OCI-LY3 (cell line): ENCODE measurements around the gene TPK1.
A peak's percentile ranks its signal among the peaks of the same experiment; 100 is the strongest.

Experiments used
- H2AFZ ChIP-seq: fragments of 200-600, 300-600 bp; shearing (Covaris generic); 2 replicates; pipeline ENCODE4 v1.6.0; 2014; ENCODE audit warnings: antibody characterized with exemption, low read depth, low read length
- H3K27ac ChIP-seq: fragments of 200-600, 300-600 bp; sonication (generic); 2 replicates; pipeline ENCODE4 v1.5.1; 2014; ENCODE audit warnings: mild to moderate bottlenecking, low read length, moderate library complexity, mixed read lengths
- H3K27me3 ChIP-seq: fragments of 200-600, 300-600 bp; sonication (generic); 2 replicates; pipeline ENCODE4 v1.6.1; 2014; ENCODE audit warnings: low read depth, low read length, mixed read lengths
- H3K36me3 ChIP-seq: fragments of 200-600, 300-600 bp; sonication (generic); replicated peaks from 2 replicates; pipeline ENCODE3; 2014; ENCODE audit warnings: low read depth, low read length, mixed read lengths
- H3K4me1 ChIP-seq: fragments of 300-600, 200-600 bp; sonication (generic); 2 replicates; pipeline ENCODE4 v1.6.1; 2014; ENCODE audit warnings: low read length, mixed read lengths
- H3K4me2 ChIP-seq: fragments of 200-600, 300-600 bp; sonication (generic); 2 replicates; pipeline ENCODE4 v1.6.1; 2014; ENCODE audit warnings: low read length, mixed read lengths
- H3K4me3 ChIP-seq: fragments of 300-600, 200-600 bp; sonication (generic); 2 replicates; pipeline ENCODE4 v1.5.1; 2014; ENCODE audit warnings: antibody characterized with exemption, mild to moderate bottlenecking, low read length, moderate library complexity
- H3K79me2 ChIP-seq: fragments of 300-600, 200-600 bp; shearing (Covaris generic); 2 replicates; pipeline ENCODE4 v1.6.1; 2014; ENCODE audit warnings: mild to moderate bottlenecking, low read length, mixed read lengths
- H3K9ac ChIP-seq: fragments of 300-600, 200-600 bp; shearing (Covaris generic); 2 replicates; pipeline ENCODE4 v1.6.0; 2014; ENCODE audit warnings: mild to moderate bottlenecking, low read length, moderate library complexity
- H3K9me3 ChIP-seq: fragments of 200-600, 300-600 bp; shearing (Covaris generic); 2 replicates; pipeline ENCODE4 v1.6.1; 2014; ENCODE audit warnings: low read length, mixed read lengths; ENCODE audit not compliant: insufficient read depth
- H4K20me1 ChIP-seq: fragments of 200-600, 300-600 bp; sonication (generic); 2 replicates; pipeline ENCODE4 v1.6.1; 2016; ENCODE audit warnings: low read length, mixed read lengths; ENCODE audit not compliant: insufficient read depth
- CTCF ChIP-seq: fragments of 200-600, 300-600 bp; sonication (generic); IDR thresholded peaks from 2 replicates; pipeline ENCODE4 v1.5.1; 2014; ENCODE audit warnings: antibody characterized with exemption, low read length, low read depth
- EZH2phosphoT487 ChIP-seq: fragments of 200-600 bp; shearing (Covaris generic); IDR thresholded peaks from 2 replicates; pipeline ENCODE4 v1.6.1; 2018; ENCODE audit warnings: antibody characterized with exemption, mixed run types, low read depth

Gene TPK1

DNA sequence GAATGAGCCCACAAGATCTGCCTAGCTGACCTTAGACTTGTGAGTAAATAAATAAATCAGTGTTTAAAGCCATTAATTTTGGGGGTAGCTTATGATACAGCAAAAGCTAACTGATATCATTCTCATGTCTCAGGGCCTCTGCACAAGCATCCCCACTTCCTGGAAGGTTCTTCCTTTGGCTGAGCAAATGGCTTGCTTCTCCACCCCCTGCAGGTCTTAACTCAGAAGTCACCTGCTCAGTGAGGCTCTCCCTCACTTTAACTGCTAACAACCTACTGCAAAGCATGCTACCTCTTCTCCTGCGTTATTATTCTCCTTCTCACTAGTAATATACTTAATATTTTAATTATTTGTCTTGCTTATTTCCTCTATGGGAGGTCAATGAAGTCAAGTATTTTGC lies 167.3 kb downstream of the TPK1 start:
- H3K4me1 ChIP-seq, result no peaks in the 10 kb centered on the region
- no peaks in the 10 kb centered on the region for H3K79me2 ChIP-seq
- no peak overlapping the region for H3K27ac ChIP-seq
- H3K4me2 ChIP-seq, result no peak overlapping the region
- TF ChIP-seq CTCF, result no peak
- no peak for TF ChIP-seq EZH2phosphoT487
- no peak overlapping the region for H2AFZ ChIP-seq
- no peak overlapping the region for H3K4me3 ChIP-seq
- H4K20me1 ChIP-seq, result no peaks in the 10 kb centered on the region
- H3K27me3 ChIP-seq, result no peaks in the 10 kb centered on the region
- no peak overlapping the region for H3K9ac ChIP-seq
- H3K36me3 ChIP-seq, result no peaks in the 10 kb centered on the region
- H3K9me3 ChIP-seq, result no peaks in the 10 kb centered on the region

DNA sequence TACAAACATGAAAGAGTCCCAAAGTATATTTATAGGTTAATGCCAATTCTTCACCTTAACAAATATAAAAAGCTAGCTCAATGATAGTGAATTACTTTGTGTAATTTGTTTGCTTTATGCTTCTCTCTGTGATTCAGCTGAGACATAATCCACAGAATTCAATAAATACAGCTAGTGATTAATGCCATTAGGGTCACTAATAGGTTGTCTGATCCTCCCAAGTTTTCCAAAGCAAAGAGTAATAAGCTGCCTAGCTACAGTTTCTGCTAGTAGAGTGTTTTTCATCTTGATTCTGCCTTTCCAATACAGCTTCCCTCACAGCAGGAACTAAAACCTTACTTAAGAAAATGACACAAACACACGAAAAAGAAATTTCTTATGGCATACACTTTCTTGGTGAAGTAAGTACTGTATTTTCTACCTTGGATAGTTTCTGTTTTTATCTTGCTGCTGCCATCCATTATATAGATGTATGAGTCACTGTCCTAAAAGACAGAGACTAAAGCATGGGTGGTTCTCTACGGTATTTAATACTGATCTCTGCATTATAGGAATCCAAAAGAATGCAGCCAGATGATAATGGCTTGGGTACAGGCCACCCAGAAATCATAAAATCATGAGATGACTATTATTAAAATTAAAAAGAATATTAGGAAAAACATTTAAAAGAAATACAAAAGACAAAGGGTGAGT lies 170.0 kb downstream of the TPK1 start:
- no peak overlapping the region for H3K4me3 ChIP-seq
- H3K27ac ChIP-seq, result no peak overlapping the region
- H3K27me3 ChIP-seq, result no peaks in the 10 kb centered on the region
- H3K4me1 ChIP-seq, result no peaks in the 10 kb centered on the region
- no peaks in the 10 kb centered on the region for H3K9me3 ChIP-seq
- TF ChIP-seq EZH2phosphoT487, result no peak
- TF ChIP-seq CTCF, result no peak
- no peaks in the 10 kb centered on the region for H3K36me3 ChIP-seq
- H2AFZ ChIP-seq, result no peak overlapping the region
- no peak overlapping the region for H3K9ac ChIP-seq
- no peak overlapping the region for H3K4me2 ChIP-seq
- H4K20me1 ChIP-seq, result no peaks in the 10 kb centered on the region
- no peaks in the 10 kb centered on the region for H3K79me2 ChIP-seq

- H3K27me3 ChIP-seq, result no peaks in the 10 kb centered on the region
- no peak overlapping the region for H2AFZ ChIP-seq
- peaks cover 4% of the 10 kb centered on the region; the same call in 1 of the 2 replicates for H3K4me1 ChIP-seq
- no peak overlapping the region for H3K27ac ChIP-seq
- no peaks in the 10 kb centered on the region for H3K9me3 ChIP-seq
- H4K20me1 ChIP-seq, result no peaks in the 10 kb centered on the region
- no peak overlapping the region for H3K4me3 ChIP-seq
- no peak overlapping the region for H3K9ac ChIP-seq
- no peaks in the 10 kb centered on the region for H3K79me2 ChIP-seq
- H3K4me2 ChIP-seq, result no peak overlapping the region
- no peaks in the 10 kb centered on the region for H3K36me3 ChIP-seq
- TF ChIP-seq CTCF (no peak), EZH2phosphoT487 (no peak)
These were observed 176.6 kb downstream of the TPK1 start for GRCh38 chr7:144659211-144659610.

DNA sequence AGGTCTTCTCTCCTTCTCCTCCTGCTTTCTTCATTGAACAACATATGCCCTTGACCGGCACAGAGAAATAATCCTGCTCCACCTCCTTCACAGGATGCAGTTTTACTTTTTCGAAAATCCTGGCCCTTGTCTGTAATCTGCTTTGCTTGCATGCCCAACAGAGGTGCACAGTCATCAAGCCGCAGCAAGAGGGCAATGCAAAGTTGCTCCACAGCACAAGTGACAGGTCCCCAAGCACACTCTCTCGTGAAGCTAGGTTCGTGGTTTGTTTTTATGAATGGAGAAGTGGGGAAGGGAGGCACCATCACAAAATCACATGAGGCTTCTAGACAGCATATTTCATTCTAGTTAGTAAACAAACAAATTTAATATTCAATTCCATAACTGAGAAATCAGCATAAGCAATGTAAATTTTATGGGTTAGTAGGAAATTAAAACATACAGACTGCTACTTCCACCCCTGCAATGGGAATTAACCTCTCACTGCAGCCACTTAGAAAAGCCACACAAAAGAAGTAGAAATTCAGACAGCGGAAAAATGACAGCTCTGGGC lies 178.8 kb downstream of the TPK1 start:
- no peaks in the 10 kb centered on the region for H3K79me2 ChIP-seq
- H3K9ac ChIP-seq, result no peak overlapping the region
- peaks cover 4% of the 10 kb centered on the region; the same call in 1 of the 2 replicates for H3K4me1 ChIP-seq
- peak; percentile 44 for TF ChIP-seq CTCF
- no peak for TF ChIP-seq EZH2phosphoT487
- H3K4me2 ChIP-seq, result peak overlapping the region; percentile 9; the same call in 1 of the 2 replicates
- no peaks in the 10 kb centered on the region for H3K27me3 ChIP-seq
- no peak overlapping the region for H3K4me3 ChIP-seq
- H3K27ac ChIP-seq, result no peak overlapping the region
- no peaks in the 10 kb centered on the region for H3K36me3 ChIP-seq
- H3K9me3 ChIP-seq, result no peaks in the 10 kb centered on the region
- H4K20me1 ChIP-seq, result no peaks in the 10 kb centered on the region
- no peak overlapping the region for H2AFZ ChIP-seq
